H1 (cell line): ENCODE results near the gene DCBLD2. TPM values are rescaled to one million over a fixed set of nuclear protein-coding genes. Genes with fewer than 3 reads are reported as not detected.

Source experiments
- ATF3 ChIP-seq: IDR thresholded peaks from 2 replicates; pipeline ENCODE4 v1.6.1; 2011; ENCODE audit warnings: low read depth, mild to moderate bottlenecking, low read length; ENCODE audit not compliant: insufficient read depth
- BCL11A ChIP-seq, 2 experiments: IDR thresholded peaks; one replicate each; pipeline ENCODE4 v1.6.1; 2011; ENCODE audit warnings: low read depth in 2 of 2, low read length in 2 of 2, mild to moderate bottlenecking in 2 of 2
- KDM4A ChIP-seq: IDR thresholded peaks from one replicate; pipeline ENCODE4 v1.7.1; 2012; ENCODE audit warnings: low read depth, mild to moderate bottlenecking, moderate library complexity, low read length, inconsistent platforms; ENCODE audit not compliant: severe bottlenecking
- POLR2AphosphoS5 ChIP-seq: IDR thresholded peaks from 2 replicates; pipeline ENCODE4 v1.6.1; 2011; ENCODE audit warnings: low read depth, low read length
- polyA plus RNA-seq, 7 experiments: library from polyadenylated mRNA; depleted of rRNA in 3 of 7; stranded (reverse) in 5 of 7; unstranded in 2 of 7; fragments of >200 nt in 5 of 7; fragments of 200-250 nt in 2 of 7; gene quantifications; 1 replicate in 5 of 7; 2 replicates in 1 of 7; 4 replicates in 1 of 7; pipeline versions ENCODE4 v1.2.1 to v1.2.3, GENCODE V29; 2011 to 2013; ENCODE audit warnings: missing spikeins in 2 of 7, mixed read lengths in 2 of 7
- total RNA-seq: library from RNA; stranded (reverse); fragmentation: NEBNext Ultra II Directional; extraction: Animal tissue kit (Norgen Biotek cat#: 25700); gene quantifications from 2 replicates; pipeline ENCODE4 v1.2.1, GENCODE V29; 2021
- TF ChIP-seq, protein P1 (sequence below): fragments of 300-600 bp; sonication (generic); IDR thresholded peaks from 2 replicates; pipeline ENCODE4 v1.7.1; 2012; ENCODE audit warnings: low read length, moderate library complexity, mild to moderate bottlenecking, inconsistent platforms; ENCODE audit not compliant: insufficient replicate concordance
- TF ChIP-seq, protein P2 (sequence below), 3 experiments: IDR thresholded peaks; 1 replicate in 2 of 3; 2 replicates in 1 of 3; pipeline versions ENCODE4 v1.5.1 to v1.6.1; 2011; ENCODE audit warnings: low read length in 3 of 3, mild to moderate bottlenecking in 3 of 3, inconsistent platforms in 2 of 3, low read depth in 1 of 3, moderate library complexity in 1 of 3; ENCODE audit not compliant: insufficient read depth in 1 of 3; ENCODE audit errors: control extremely low read depth in 1 of 3
- TF ChIP-seq, protein P3 (sequence below): IDR thresholded peaks from 2 replicates; pipeline ENCODE4 v1.6.1; 2012; ENCODE audit warnings: inconsistent platforms

Gene DCBLD2
- total and polyA plus RNA-seq, 2 of the 8 experiments (the other 6 are each of a cell fraction or from before 2014, with no cell fraction given): 19.6 to 63.8 TPM

DNA sequence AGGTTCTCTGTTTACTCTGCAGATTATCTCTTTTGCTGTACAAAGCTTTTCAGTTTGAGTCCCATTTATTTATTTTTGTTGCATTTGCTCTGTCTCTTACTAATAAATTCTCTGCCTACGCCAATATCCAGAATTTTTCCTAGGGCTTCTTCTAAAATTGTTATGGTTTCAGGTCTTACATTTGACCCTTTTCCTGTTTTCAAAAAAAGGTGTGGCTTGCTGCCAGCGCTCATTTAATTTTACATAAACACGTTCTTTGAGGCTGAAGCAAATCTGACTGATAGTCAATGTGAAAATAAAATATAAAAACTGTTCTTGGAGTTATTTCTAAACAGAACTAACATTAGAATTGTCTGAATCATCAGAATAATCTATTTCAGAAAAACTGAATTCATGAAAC lies 32.1 kb downstream of the DCBLD2 start (continued):
- TF ChIP-seq, protein P1, sequence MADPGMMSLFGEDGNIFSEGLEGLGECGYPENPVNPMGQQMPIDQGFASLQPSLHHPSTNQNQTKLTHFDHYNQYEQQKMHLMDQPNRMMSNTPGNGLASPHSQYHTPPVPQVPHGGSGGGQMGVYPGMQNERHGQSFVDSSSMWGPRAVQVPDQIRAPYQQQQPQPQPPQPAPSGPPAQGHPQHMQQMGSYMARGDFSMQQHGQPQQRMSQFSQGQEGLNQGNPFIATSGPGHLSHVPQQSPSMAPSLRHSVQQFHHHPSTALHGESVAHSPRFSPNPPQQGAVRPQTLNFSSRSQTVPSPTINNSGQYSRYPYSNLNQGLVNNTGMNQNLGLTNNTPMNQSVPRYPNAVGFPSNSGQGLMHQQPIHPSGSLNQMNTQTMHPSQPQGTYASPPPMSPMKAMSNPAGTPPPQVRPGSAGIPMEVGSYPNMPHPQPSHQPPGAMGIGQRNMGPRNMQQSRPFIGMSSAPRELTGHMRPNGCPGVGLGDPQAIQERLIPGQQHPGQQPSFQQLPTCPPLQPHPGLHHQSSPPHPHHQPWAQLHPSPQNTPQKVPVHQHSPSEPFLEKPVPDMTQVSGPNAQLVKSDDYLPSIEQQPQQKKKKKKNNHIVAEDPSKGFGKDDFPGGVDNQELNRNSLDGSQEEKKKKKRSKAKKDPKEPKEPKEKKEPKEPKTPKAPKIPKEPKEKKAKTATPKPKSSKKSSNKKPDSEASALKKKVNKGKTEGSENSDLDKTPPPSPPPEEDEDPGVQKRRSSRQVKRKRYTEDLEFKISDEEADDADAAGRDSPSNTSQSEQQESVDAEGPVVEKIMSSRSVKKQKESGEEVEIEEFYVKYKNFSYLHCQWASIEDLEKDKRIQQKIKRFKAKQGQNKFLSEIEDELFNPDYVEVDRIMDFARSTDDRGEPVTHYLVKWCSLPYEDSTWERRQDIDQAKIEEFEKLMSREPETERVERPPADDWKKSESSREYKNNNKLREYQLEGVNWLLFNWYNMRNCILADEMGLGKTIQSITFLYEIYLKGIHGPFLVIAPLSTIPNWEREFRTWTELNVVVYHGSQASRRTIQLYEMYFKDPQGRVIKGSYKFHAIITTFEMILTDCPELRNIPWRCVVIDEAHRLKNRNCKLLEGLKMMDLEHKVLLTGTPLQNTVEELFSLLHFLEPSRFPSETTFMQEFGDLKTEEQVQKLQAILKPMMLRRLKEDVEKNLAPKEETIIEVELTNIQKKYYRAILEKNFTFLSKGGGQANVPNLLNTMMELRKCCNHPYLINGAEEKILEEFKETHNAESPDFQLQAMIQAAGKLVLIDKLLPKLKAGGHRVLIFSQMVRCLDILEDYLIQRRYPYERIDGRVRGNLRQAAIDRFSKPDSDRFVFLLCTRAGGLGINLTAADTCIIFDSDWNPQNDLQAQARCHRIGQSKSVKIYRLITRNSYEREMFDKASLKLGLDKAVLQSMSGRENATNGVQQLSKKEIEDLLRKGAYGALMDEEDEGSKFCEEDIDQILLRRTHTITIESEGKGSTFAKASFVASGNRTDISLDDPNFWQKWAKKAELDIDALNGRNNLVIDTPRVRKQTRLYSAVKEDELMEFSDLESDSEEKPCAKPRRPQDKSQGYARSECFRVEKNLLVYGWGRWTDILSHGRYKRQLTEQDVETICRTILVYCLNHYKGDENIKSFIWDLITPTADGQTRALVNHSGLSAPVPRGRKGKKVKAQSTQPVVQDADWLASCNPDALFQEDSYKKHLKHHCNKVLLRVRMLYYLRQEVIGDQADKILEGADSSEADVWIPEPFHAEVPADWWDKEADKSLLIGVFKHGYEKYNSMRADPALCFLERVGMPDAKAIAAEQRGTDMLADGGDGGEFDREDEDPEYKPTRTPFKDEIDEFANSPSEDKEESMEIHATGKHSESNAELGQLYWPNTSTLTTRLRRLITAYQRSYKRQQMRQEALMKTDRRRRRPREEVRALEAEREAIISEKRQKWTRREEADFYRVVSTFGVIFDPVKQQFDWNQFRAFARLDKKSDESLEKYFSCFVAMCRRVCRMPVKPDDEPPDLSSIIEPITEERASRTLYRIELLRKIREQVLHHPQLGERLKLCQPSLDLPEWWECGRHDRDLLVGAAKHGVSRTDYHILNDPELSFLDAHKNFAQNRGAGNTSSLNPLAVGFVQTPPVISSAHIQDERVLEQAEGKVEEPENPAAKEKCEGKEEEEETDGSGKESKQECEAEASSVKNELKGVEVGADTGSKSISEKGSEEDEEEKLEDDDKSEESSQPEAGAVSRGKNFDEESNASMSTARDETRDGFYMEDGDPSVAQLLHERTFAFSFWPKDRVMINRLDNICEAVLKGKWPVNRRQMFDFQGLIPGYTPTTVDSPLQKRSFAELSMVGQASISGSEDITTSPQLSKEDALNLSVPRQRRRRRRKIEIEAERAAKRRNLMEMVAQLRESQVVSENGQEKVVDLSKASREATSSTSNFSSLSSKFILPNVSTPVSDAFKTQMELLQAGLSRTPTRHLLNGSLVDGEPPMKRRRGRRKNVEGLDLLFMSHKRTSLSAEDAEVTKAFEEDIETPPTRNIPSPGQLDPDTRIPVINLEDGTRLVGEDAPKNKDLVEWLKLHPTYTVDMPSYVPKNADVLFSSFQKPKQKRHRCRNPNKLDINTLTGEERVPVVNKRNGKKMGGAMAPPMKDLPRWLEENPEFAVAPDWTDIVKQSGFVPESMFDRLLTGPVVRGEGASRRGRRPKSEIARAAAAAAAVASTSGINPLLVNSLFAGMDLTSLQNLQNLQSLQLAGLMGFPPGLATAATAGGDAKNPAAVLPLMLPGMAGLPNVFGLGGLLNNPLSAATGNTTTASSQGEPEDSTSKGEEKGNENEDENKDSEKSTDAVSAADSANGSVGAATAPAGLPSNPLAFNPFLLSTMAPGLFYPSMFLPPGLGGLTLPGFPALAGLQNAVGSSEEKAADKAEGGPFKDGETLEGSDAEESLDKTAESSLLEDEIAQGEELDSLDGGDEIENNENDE: no peak
- TF ChIP-seq BCL11A (IDR thresholded peaks at IDR 0.05; ENCODE audit: low read depth in 2 of 2, low read length in 2 of 2) (no peak), ATF3 (no peak), KDM4A (no peak), POLR2AphosphoS5 (no peak)
- TF ChIP-seq, protein P2, sequence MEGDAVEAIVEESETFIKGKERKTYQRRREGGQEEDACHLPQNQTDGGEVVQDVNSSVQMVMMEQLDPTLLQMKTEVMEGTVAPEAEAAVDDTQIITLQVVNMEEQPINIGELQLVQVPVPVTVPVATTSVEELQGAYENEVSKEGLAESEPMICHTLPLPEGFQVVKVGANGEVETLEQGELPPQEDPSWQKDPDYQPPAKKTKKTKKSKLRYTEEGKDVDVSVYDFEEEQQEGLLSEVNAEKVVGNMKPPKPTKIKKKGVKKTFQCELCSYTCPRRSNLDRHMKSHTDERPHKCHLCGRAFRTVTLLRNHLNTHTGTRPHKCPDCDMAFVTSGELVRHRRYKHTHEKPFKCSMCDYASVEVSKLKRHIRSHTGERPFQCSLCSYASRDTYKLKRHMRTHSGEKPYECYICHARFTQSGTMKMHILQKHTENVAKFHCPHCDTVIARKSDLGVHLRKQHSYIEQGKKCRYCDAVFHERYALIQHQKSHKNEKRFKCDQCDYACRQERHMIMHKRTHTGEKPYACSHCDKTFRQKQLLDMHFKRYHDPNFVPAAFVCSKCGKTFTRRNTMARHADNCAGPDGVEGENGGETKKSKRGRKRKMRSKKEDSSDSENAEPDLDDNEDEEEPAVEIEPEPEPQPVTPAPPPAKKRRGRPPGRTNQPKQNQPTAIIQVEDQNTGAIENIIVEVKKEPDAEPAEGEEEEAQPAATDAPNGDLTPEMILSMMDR (IDR thresholded peaks at IDR 0.05; ENCODE audit: control extremely low read depth in 1 of 3, insufficient read depth in 1 of 3, low read depth in 1 of 3, low read length in 3 of 3): no peak
- TF ChIP-seq, protein P3, sequence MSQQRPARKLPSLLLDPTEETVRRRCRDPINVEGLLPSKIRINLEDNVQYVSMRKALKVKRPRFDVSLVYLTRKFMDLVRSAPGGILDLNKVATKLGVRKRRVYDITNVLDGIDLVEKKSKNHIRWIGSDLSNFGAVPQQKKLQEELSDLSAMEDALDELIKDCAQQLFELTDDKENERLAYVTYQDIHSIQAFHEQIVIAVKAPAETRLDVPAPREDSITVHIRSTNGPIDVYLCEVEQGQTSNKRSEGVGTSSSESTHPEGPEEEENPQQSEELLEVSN: no peak
